Mucosa of descending colon (tissue), 3 donors: ENCODE measurements around the gene ANXA6. TPM values are rescaled to one million over a fixed set of nuclear protein-coding genes. Genes with fewer than 3 reads are reported as not detected.

Experiments
- ATAC-seq: fragments of 200-7000 bp; cut with Tn5 transposase; one replicate; pipeline ENCODE4 v1.9.1; 2020; ENCODE audit warnings: mild to moderate bottlenecking, moderate library complexity
- DNase-seq, 3 donors: peaks; one replicate each; pipeline ENCODE4 v3.0.0-alpha.2; 2020
- H3K36me3 ChIP-seq: fragments of 200-600 bp; one replicate; pipeline ENCODE4 v1.8.0; 2021; ENCODE audit warnings: low read depth, mild to moderate bottlenecking
- H3K4me1 ChIP-seq: fragments of 200-600 bp; one replicate; pipeline ENCODE4 v1.8.0; 2021; ENCODE audit warnings: low read depth, mild to moderate bottlenecking
- H3K4me3 ChIP-seq: fragments of 200-600 bp; one replicate; pipeline ENCODE4 v1.8.0; 2021; ENCODE audit warnings: mild to moderate bottlenecking
- H3K9me3 ChIP-seq: fragments of 200-600 bp; one replicate; pipeline ENCODE4 v1.8.0; 2021; ENCODE audit warnings: mild to moderate bottlenecking
- CTCF ChIP-seq: fragments of 200-600 bp; IDR thresholded peaks from one replicate; pipeline ENCODE4 v1.8.0; 2022; ENCODE audit warnings: antibody characterized with exemption, mild to moderate bottlenecking
- intact Hi-C, 2 donors: fragments of 100-400 bp; cut with DNase I in 1 of 2; cut with micrococcal nuclease in 1 of 2; formaldehyde crosslinking; loops; one replicate each; pipeline versions ENCODE4 v1.11.0 to v1.11.1; 2022; cut with DNase I, micrococcal nuclease
- total RNA-seq, 3 donors: library from RNA; stranded (reverse); fragmentation: NEBNext Ultra II Directional in 2 of 3; extraction: Animal tissue kit (Norgen Biotek cat#: 25700) in 2 of 3; gene quantifications; one replicate each; pipeline versions ENCODE4 v1.2.1 to v1.2.4, GENCODE V29; 2021 to 2023
- donor health status: DM: no; HTN: no; CAD: no; lungs with moderate emphysema.
- donor health status: DM: no; HTN: no; CAD: no.
- donor health status: DM: no; HTN: yes; CAD: no.

Gene ANXA6
- total RNA-seq, 3 donors from 2014 or later: 21.4 to 180 (median 68.0) TPM

GRCh38 chr5:151094030-151094851 lies 63.3 kb downstream of the ANXA6 start:
- DNase-seq (peak in 2 of 3 donors; percentile 64 to 78), ATAC-seq (peak; percentile 54)
- Histone ChIP-seq H3K9me3 (no peaks in the 10 kb centered on the region), H3K36me3 (peaks cover 3% of the 10 kb centered on the region), H3K4me3 (no peak overlapping the region), H3K4me1 (peaks cover 54% of the 10 kb centered on the region)
- TF ChIP-seq CTCF: no peak
- intact Hi-C loops: no loop called here

- no peaks in the 10 kb centered on the region for H3K9me3 ChIP-seq
- DNase-seq: no peak
- peak; percentile 12 for ATAC-seq
- peaks cover 3% of the 10 kb centered on the region for H3K36me3 ChIP-seq
- no peak overlapping the region for H3K4me3 ChIP-seq
- peaks cover 53% of the 10 kb centered on the region for H3K4me1 ChIP-seq
- intact Hi-C loops: no loop called here
- TF ChIP-seq CTCF: no peak
Measured at GRCh38 chr5:151093476-151093889, 64.1 kb downstream of the ANXA6 start.

GRCh38 chr5:151092762-151093161 lies 64.8 kb downstream of the ANXA6 start:
- Histone ChIP-seq H3K36me3 (peaks cover 3% of the 10 kb centered on the region), H3K4me3 (no peak overlapping the region), H3K4me1 (peaks cover 51% of the 10 kb centered on the region), H3K9me3 (no peaks in the 10 kb centered on the region)
- ATAC-seq: peak; percentile 26
- no peak for DNase-seq
- TF ChIP-seq CTCF: no peak
- intact Hi-C loops: no loop called here

GRCh38 chr5:151089726-151090125 lies 67.9 kb downstream of the ANXA6 start:
- Histone ChIP-seq H3K9me3 (no peaks in the 10 kb centered on the region), H3K4me3 (no peak overlapping the region), H3K4me1 (peaks cover 41% of the 10 kb centered on the region), H3K36me3 (no peaks in the 10 kb centered on the region)
- ATAC-seq (no peak), DNase-seq (no peak)
- TF ChIP-seq CTCF: no peak
- intact Hi-C loops: no loop called here

GRCh38 chr5:151088986-151089385 lies 68.6 kb downstream of the ANXA6 start:
- ATAC-seq: no peak
- no peak overlapping the region for H3K4me3 ChIP-seq
- H3K9me3 ChIP-seq: no peaks in the 10 kb centered on the region
- DNase-seq: no peak
- intact Hi-C loops: no loop called here
- no peak for TF ChIP-seq CTCF
- H3K4me1 ChIP-seq: peaks cover 37% of the 10 kb centered on the region
- no peaks in the 10 kb centered on the region for H3K36me3 ChIP-seq
